ENCODE measurements around the gene INHBC. TPM values are rescaled to one million over a fixed set of nuclear protein-coding genes. Genes with fewer than 3 reads are reported as not detected.

INHBC gene
- total RNA-seq, 2 experiments from 2014 or later, result 0.36 TPM; not detected in 1

GRCh38 chr12:57464569-57464968 is 30.0 kb downstream of the INHBC start:
- intact Hi-C loops (cut with micrococcal nuclease; ENCODE audit: unreplicated experiment), result loop anchor here (5.0 kb wide), 1 partner anchor 222 kb away; no protein-coding TSS in a partner anchor
- CTCF ChIA-PET (ENCODE audit: unreplicated experiment), result interaction anchor here (0.5 kb wide), 1 partner anchor 1543 kb away, joined by 5 read pairs; no protein-coding TSS in a partner anchor

GRCh38 chr12:57465030-57465746 is 30.6 kb downstream of the INHBC start:
- no peak overlapping the region for H3K27ac ChIP-seq (ENCODE audit: low read depth, low read length, poor library complexity, severe bottlenecking)
- no peak overlapping the region for H3K4me2 ChIP-seq (ENCODE audit: low read length)
- POLR2A ChIA-PET, result interaction anchor here (0.7 to 1.4 kb wide), 4 partner anchors 10 to 1464 kb away, joined by 3 to 9 read pairs (median 4); no protein-coding TSS in a partner anchor
- no peaks in the 10 kb centered on the region for H3K9me3 ChIP-seq (ENCODE audit: low read length)
- DNase-seq (ENCODE audit: low spot score), result no peak
- H2AFZ ChIP-seq (ENCODE audit: low read length), result no peak overlapping the region
- peaks cover 16% of the 10 kb centered on the region for H3K36me3 ChIP-seq (ENCODE audit: insufficient read depth, low read length)
- no TSS peak for BruUV-seq (replicated peaks)
- H3K79me2 ChIP-seq (ENCODE audit: insufficient read depth, low read depth, low read length), result no peaks in the 10 kb centered on the region
- CTCF ChIA-PET (ENCODE audit: unreplicated experiment), result interaction anchor here (0.5 kb wide), 1 partner anchor 1544 kb away, joined by 5 read pairs; no protein-coding TSS in a partner anchor
- H4K20me1 ChIP-seq (ENCODE audit: insufficient read depth, low read length), result no peaks in the 10 kb centered on the region
- H3K4me3 ChIP-seq (ENCODE audit: low read depth, low read length, poor library complexity, severe bottlenecking), result no peak overlapping the region
- no peaks in the 10 kb centered on the region for H3K9me2 ChIP-seq (ENCODE audit: insufficient read depth, low read length)
- H3K4me1 ChIP-seq (ENCODE audit: insufficient read depth, low read length, poor library complexity, severe bottlenecking), result peaks cover 15% of the 10 kb centered on the region
- TF ChIP-seq EZH2phosphoT487 (IDR thresholded peaks at IDR 0.05; ENCODE audit: borderline replicate concordance, low read depth, low read length) (no peak), CTCF (conservative IDR thresholded peaks at IDR 0.05; ENCODE audit: low read length) (no peak)
- intact Hi-C loops (cut with micrococcal nuclease; ENCODE audit: unreplicated experiment), result no loop called here

More at GRCh38 chr12:57464569-57464968, 30.0 kb downstream of the INHBC start:
- Histone ChIP-seq H3K36me3 (ENCODE audit: insufficient read depth, low read length) (peaks cover 10% of the 10 kb centered on the region), H3K4me1 (ENCODE audit: insufficient read depth, low read length, poor library complexity, severe bottlenecking) (peaks cover 17% of the 10 kb centered on the region), H3K79me2 (ENCODE audit: insufficient read depth, low read depth, low read length) (no peaks in the 10 kb centered on the region), H3K27ac (ENCODE audit: low read depth, low read length, poor library complexity, severe bottlenecking) (no peak overlapping the region), H3K9me3 (ENCODE audit: low read length) (no peaks in the 10 kb centered on the region), H2AFZ (ENCODE audit: low read length) (no peak overlapping the region), H3K4me2 (ENCODE audit: low read length) (no peak overlapping the region), H4K20me1 (ENCODE audit: insufficient read depth, low read length) (no peaks in the 10 kb centered on the region), H3K4me3 (ENCODE audit: low read depth, low read length, poor library complexity, severe bottlenecking) (no peak overlapping the region), H3K9me2 (ENCODE audit: insufficient read depth, low read length) (no peaks in the 10 kb centered on the region)
- no peak for DNase-seq (ENCODE audit: low spot score)
- POLR2A ChIA-PET, result interaction anchor here (1.1 to 1.4 kb wide), 2 partner anchors 11 to 12 kb away, joined by 4 to 9 read pairs; no protein-coding TSS in a partner anchor
- no TSS peak for BruUV-seq (replicated peaks)
- TF ChIP-seq EZH2phosphoT487 (IDR thresholded peaks at IDR 0.05; ENCODE audit: borderline replicate concordance, low read depth, low read length) (no peak), CTCF (conservative IDR thresholded peaks at IDR 0.05; ENCODE audit: low read length) (no peak)

All from OCI-LY7 (cell line).